Activated CD8-positive, alpha-beta memory T cell treated with anti-CD3 and anti-CD28 coated beads, Interleukin-2, amount 10 ng/mL, durations not matched to agents 7 days and 5 days (primary cell): Measurements from ENCODE around the gene LRRC28. TPM values are rescaled to one million over a fixed set of nuclear protein-coding genes. Genes with fewer than 3 reads are reported as not detected.

Source experiments
- ATAC-seq: fragments of 150-1000 bp; cut with Tn5 transposase; one replicate; pipeline ENCODE4 v1.10.0; 2021; ENCODE audit warnings: moderate library complexity
- CTCF ChIA-PET: fragments of 350-600 bp; sonication (Branson Sonifier 250); formaldehyde crosslinking; loops from one replicate; lab custom pipeline; 2021; ENCODE audit warnings: antibody characterized with exemption; lab: Charles Lee
- DNase-seq: peaks from one replicate; pipeline ENCODE4 v3.0.0-alpha.2; 2020
- H3K27ac Mint-ChIP-seq: one replicate; pipeline ENCODE4 v1.8.0; 2021; ENCODE audit warnings: mild to moderate bottlenecking, mixed read lengths
- H3K27me3 Mint-ChIP-seq: one replicate; pipeline ENCODE4 v1.8.0; 2021; ENCODE audit warnings: mixed read lengths
- H3K36me3 Mint-ChIP-seq: one replicate; pipeline ENCODE4 v1.8.0; 2021; ENCODE audit warnings: mild to moderate bottlenecking, mixed read lengths
- H3K4me1 Mint-ChIP-seq: one replicate; pipeline ENCODE4 v1.8.0; 2021; ENCODE audit warnings: mixed read lengths
- H3K4me3 Mint-ChIP-seq: one replicate; pipeline ENCODE4 v1.8.0; 2021; ENCODE audit warnings: mild to moderate bottlenecking, moderate library complexity, mixed read lengths
- H3K9me3 Mint-ChIP-seq: one replicate; pipeline ENCODE4 v1.8.0; 2022; ENCODE audit warnings: low read depth, mixed read lengths
- total RNA-seq, 2 experiments: library from RNA; stranded (reverse); gene quantifications; one replicate each; pipeline ENCODE4 v1.2.3, GENCODE V29; 2021

The LRRC28 gene
- total RNA-seq, 2 experiments from 2014 or later, result 21.2 to 21.7 TPM

GRCh38 chr15:99291643-99292042 lies 40.4 kb downstream of the LRRC28 start:
- no peak for DNase-seq
- Mint-ChIP-seq H3K4me3 (no peak overlapping the region), H3K27ac (no peak overlapping the region), H3K27me3 (no peaks in the 10 kb centered on the region), H3K9me3 (peaks cover 2% of the 10 kb centered on the region), H3K4me1 (peaks cover 2% of the 10 kb centered on the region), H3K36me3 (peaks cover 24% of the 10 kb centered on the region)
- ATAC-seq, result no peak
- CTCF ChIA-PET, result no interaction called here

GRCh38 chr15:99295840-99296239 lies 44.6 kb downstream of the LRRC28 start:
- DNase-seq (no peak), ATAC-seq (no peak)
- Mint-ChIP-seq H3K36me3 (peaks cover 24% of the 10 kb centered on the region), H3K27me3 (no peaks in the 10 kb centered on the region), H3K9me3 (peaks cover 2% of the 10 kb centered on the region), H3K27ac (no peak overlapping the region), H3K4me1 (peaks cover 2% of the 10 kb centered on the region), H3K4me3 (no peak overlapping the region)
- CTCF ChIA-PET, result no interaction called here

- H3K4me1 Mint-ChIP-seq, result peaks cover 2% of the 10 kb centered on the region
- peaks cover 24% of the 10 kb centered on the region for H3K36me3 Mint-ChIP-seq
- H3K27me3 Mint-ChIP-seq, result no peaks in the 10 kb centered on the region
- ATAC-seq (no peak), DNase-seq (no peak)
- no peak overlapping the region for H3K27ac Mint-ChIP-seq
- peaks cover 2% of the 10 kb centered on the region for H3K9me3 Mint-ChIP-seq
- CTCF ChIA-PET, result interaction anchor here (1.0 to 1.5 kb wide), 2 partner anchors 23 to 408 kb away, joined by 3 to 5 read pairs; no protein-coding TSS in a partner anchor
- no peak overlapping the region for H3K4me3 Mint-ChIP-seq
Observed at GRCh38 chr15:99296386-99296785, 45.1 kb downstream of the LRRC28 start.

- Mint-ChIP-seq H3K4me1 (peaks cover 4% of the 10 kb centered on the region), H3K9me3 (no peaks in the 10 kb centered on the region), H3K27ac (no peak overlapping the region), H3K27me3 (no peaks in the 10 kb centered on the region), H3K4me3 (no peak overlapping the region), H3K36me3 (peaks cover 1% of the 10 kb centered on the region)
- DNase-seq (no peak), ATAC-seq (no peak)
- CTCF ChIA-PET, result no interaction called here
Observed at GRCh38 chr15:99303907-99304306, 52.6 kb downstream of the LRRC28 start.

GRCh38 chr15:99305761-99306505 lies 54.7 kb downstream of the LRRC28 start:
- Mint-ChIP-seq H3K27me3 (no peaks in the 10 kb centered on the region), H3K4me1 (peaks cover 10% of the 10 kb centered on the region), H3K36me3 (peaks cover 3% of the 10 kb centered on the region), H3K9me3 (no peaks in the 10 kb centered on the region), H3K4me3 (no peak overlapping the region), H3K27ac (no peak overlapping the region)
- CTCF ChIA-PET, result interaction anchor here (0.6 to 2.4 kb wide), 2 partner anchors 233 to 398 kb away, joined by 3 to 7 read pairs; no protein-coding TSS in a partner anchor
- DNase-seq (no peak), ATAC-seq (no peak)

DNA sequence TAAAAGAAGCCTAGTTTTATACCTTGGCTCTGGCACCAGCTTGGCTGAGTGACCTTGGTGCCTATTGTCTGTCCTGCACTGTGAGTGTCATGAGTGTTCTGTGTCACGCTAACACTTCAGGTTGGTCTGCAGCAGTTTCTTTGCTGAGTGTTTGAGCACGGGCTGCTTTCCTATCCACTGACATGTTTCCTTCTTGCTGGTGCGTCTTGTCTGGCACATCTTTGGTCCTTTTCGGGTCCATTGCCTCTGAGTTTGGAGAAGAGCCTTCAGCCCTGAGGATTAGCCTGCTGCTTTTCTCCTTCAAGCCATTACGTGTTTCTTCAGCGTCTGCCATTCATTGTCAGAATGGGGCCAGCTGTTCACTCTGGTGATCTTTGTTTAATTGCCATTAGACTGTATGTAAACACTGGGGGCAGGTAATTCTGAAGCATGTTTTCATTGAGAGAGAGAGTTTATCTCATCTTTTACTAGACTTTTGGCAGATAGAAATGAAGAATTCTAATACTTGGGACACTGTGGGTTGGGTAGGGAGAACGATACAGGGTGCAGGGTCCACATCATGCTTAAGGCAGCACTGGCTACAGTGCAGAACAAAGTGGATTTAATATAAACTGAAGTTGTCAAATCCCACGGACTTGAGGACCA lies 55.5 kb downstream of the LRRC28 start:
- CTCF ChIA-PET, result interaction anchor here (2.4 kb wide), 1 partner anchor 397 kb away, joined by 7 read pairs; no protein-coding TSS in a partner anchor
- DNase-seq (no peak), ATAC-seq (no peak)
- no peak overlapping the region for H3K4me3 Mint-ChIP-seq
- peaks cover 3% of the 10 kb centered on the region for H3K9me3 Mint-ChIP-seq
- H3K27ac Mint-ChIP-seq, result no peak overlapping the region
- peaks cover 3% of the 10 kb centered on the region for H3K36me3 Mint-ChIP-seq
- no peaks in the 10 kb centered on the region for H3K27me3 Mint-ChIP-seq
- H3K4me1 Mint-ChIP-seq, result peaks cover 14% of the 10 kb centered on the region

- H3K4me3 Mint-ChIP-seq, result no peak overlapping the region
- H3K4me1 Mint-ChIP-seq, result peaks cover 14% of the 10 kb centered on the region
- H3K27ac Mint-ChIP-seq, result no peak overlapping the region
- CTCF ChIA-PET, result no interaction called here
- H3K9me3 Mint-ChIP-seq, result peaks cover 6% of the 10 kb centered on the region
- no peak for DNase-seq
- no peaks in the 10 kb centered on the region for H3K27me3 Mint-ChIP-seq
- peaks cover 5% of the 10 kb centered on the region for H3K36me3 Mint-ChIP-seq
- ATAC-seq, result no peak
Observed at GRCh38 chr15:99307735-99308134, 56.5 kb downstream of the LRRC28 start.

DNA sequence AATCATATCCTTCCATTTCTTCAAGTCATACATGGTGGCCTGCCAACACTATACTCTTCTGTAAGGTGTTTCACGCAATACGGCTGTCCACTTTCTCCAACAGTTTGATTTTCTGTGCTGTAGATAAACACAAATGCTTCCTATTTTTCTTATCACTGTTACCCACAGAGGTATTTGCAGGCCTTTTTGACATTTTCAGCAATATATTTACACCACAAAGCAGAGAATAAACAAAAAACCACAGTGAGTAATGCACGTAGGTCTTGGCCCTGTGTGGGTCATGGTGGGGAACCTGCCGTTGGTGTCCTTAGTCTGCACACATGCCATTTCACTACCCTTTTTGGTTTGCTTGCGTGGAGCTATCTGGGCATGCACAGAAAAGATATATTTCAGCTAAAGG lies 59.5 kb downstream of the LRRC28 start:
- H3K36me3 Mint-ChIP-seq, result peaks cover 15% of the 10 kb centered on the region
- no peak for DNase-seq
- ATAC-seq, result no peak
- H3K27ac Mint-ChIP-seq, result no peak overlapping the region
- H3K27me3 Mint-ChIP-seq, result no peaks in the 10 kb centered on the region
- CTCF ChIA-PET, result no interaction called here
- no peak overlapping the region for H3K4me3 Mint-ChIP-seq
- peaks cover 15% of the 10 kb centered on the region for H3K9me3 Mint-ChIP-seq
- peaks cover 14% of the 10 kb centered on the region for H3K4me1 Mint-ChIP-seq

DNA sequence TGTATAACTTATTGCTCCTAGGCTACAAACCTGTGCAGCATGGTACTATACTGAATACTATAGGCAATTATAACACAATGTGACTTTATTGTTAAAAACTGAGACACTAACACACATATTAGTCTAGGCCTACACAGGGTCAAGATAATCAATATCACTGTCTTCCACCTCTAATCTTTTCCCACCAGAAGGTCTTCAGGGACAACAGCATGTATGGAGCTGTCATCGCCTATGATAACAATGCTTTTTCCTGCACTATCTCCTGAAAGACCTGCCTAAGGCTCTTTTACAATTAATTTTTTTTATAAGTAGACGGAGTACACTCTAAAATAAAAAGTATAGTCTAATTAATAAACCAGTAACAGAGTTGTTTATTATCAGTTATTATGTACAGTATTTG lies 60.9 kb downstream of the LRRC28 start:
- CTCF ChIA-PET, result no interaction called here
- Mint-ChIP-seq H3K4me1 (peaks cover 14% of the 10 kb centered on the region), H3K36me3 (peaks cover 15% of the 10 kb centered on the region), H3K9me3 (peaks cover 15% of the 10 kb centered on the region), H3K27me3 (no peaks in the 10 kb centered on the region), H3K27ac (no peak overlapping the region), H3K4me3 (no peak overlapping the region)
- ATAC-seq (no peak), DNase-seq (no peak)

GRCh38 chr15:99312794-99313193 lies 61.5 kb downstream of the LRRC28 start:
- H3K4me1 Mint-ChIP-seq, result peaks cover 10% of the 10 kb centered on the region
- H3K4me3 Mint-ChIP-seq, result no peak overlapping the region
- DNase-seq, result no peak
- H3K9me3 Mint-ChIP-seq, result peaks cover 15% of the 10 kb centered on the region
- CTCF ChIA-PET, result no interaction called here
- no peak for ATAC-seq
- peaks cover 13% of the 10 kb centered on the region for H3K36me3 Mint-ChIP-seq
- H3K27me3 Mint-ChIP-seq, result no peaks in the 10 kb centered on the region
- no peak overlapping the region for H3K27ac Mint-ChIP-seq

GRCh38 chr15:99315636-99316035 lies 64.4 kb downstream of the LRRC28 start:
- peaks cover 7% of the 10 kb centered on the region for H3K4me1 Mint-ChIP-seq
- CTCF ChIA-PET, result no interaction called here
- no peak for DNase-seq
- ATAC-seq, result no peak
- H3K36me3 Mint-ChIP-seq, result peaks cover 12% of the 10 kb centered on the region
- peaks cover 15% of the 10 kb centered on the region for H3K9me3 Mint-ChIP-seq
- H3K4me3 Mint-ChIP-seq, result no peak overlapping the region
- no peaks in the 10 kb centered on the region for H3K27me3 Mint-ChIP-seq
- H3K27ac Mint-ChIP-seq, result no peak overlapping the region

DNA sequence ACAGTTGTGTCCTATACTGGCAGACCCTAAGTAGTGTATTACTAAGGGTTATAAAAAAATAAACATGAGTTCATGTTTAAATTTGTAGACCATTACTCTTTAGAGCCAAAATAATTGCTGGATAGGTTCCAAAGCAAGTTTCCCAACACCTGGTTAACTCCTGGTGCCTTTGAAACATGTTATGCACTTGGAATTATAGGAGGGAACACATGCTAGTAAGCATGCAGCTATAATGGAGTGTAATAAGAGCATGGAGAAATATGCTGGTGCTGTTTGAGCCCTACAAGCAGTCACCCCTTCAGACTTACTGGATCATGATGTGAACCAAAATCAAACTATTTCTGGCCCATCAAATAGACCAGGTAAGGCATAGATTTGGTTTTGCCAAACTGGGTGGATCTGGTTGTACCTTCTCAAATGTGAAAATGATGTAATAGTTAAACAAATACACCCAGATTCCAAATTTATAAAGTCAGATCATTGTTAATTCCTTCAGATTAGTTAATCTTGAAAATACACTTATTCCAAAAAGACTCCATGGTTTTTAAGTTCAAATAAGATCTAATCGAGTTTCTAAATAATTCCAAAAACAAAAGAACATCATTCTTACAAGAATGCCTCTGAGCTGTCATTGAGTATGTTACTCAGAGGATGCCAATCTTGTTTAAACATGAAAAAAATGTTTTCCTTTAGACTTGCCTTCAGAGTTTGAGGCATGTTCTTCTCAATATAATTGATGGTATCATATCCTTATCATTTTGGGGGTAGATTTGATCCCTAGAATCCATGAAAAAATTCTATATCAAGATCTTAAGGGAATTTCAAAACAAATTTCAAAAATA lies 69.3 kb downstream of the LRRC28 start:
- CTCF ChIA-PET, result no interaction called here
- H3K4me3 Mint-ChIP-seq, result no peak overlapping the region
- no peak overlapping the region for H3K27ac Mint-ChIP-seq
- peaks cover 9% of the 10 kb centered on the region for H3K4me1 Mint-ChIP-seq
- H3K9me3 Mint-ChIP-seq, result no peaks in the 10 kb centered on the region
- H3K27me3 Mint-ChIP-seq, result no peaks in the 10 kb centered on the region
- ATAC-seq (no peak), DNase-seq (no peak)
- peaks cover under 1% of the 10 kb centered on the region for H3K36me3 Mint-ChIP-seq

DNA sequence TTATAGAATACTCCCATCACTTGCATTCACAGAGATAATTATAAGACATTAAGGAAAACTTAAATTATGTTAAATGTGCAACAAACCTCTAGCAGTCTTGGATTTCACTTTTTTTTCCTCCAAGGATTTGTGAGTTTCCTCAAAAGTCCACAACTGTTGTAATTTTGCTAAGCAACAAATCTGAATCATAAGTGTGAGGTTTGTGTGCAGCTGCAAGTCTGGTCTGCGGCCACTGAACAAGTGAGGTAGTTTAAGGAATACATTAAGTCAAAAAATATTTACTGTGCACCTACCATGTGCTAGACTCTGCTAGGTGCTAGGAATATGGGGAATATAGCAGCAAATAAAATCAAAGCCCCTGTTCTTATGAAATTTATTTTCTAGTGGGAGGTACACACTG lies 70.2 kb downstream of the LRRC28 start:
- no peak for ATAC-seq
- H3K27ac Mint-ChIP-seq, result no peak overlapping the region
- no peaks in the 10 kb centered on the region for H3K36me3 Mint-ChIP-seq
- CTCF ChIA-PET, result no interaction called here
- no peak overlapping the region for H3K4me3 Mint-ChIP-seq
- H3K4me1 Mint-ChIP-seq, result peaks cover 9% of the 10 kb centered on the region
- DNase-seq, result no peak
- H3K27me3 Mint-ChIP-seq, result no peaks in the 10 kb centered on the region
- no peaks in the 10 kb centered on the region for H3K9me3 Mint-ChIP-seq
